Epithelial cell of esophagus (primary cell): ENCODE data around the gene C3orf49.

Experiments used
- DNase-seq: peaks from one replicate; pipeline ENCODE4 v3.0.0; 2010; ENCODE audit warnings: low read depth
- H3K4me3 ChIP-seq: 2 replicates; pipeline ENCODE4 v1.5.1; 2011; ENCODE audit warnings: mild to moderate bottlenecking, low read length, control low read depth
- TF ChIP-seq, protein P1 (sequence below): IDR thresholded peaks from 2 replicates; pipeline ENCODE4 v1.5.1; 2011; ENCODE audit warnings: low read depth, mild to moderate bottlenecking, low read length, control low read depth, inconsistent platforms; ENCODE audit not compliant: insufficient read depth; ENCODE audit errors: missing control alignments

The C3orf49 gene

GRCh38 chr3:63861306-63861705, 42.2 kb downstream of the C3orf49 start:
- no peak overlapping the region for H3K4me3 ChIP-seq
- DNase-seq, result no peak
- TF ChIP-seq, protein P1, sequence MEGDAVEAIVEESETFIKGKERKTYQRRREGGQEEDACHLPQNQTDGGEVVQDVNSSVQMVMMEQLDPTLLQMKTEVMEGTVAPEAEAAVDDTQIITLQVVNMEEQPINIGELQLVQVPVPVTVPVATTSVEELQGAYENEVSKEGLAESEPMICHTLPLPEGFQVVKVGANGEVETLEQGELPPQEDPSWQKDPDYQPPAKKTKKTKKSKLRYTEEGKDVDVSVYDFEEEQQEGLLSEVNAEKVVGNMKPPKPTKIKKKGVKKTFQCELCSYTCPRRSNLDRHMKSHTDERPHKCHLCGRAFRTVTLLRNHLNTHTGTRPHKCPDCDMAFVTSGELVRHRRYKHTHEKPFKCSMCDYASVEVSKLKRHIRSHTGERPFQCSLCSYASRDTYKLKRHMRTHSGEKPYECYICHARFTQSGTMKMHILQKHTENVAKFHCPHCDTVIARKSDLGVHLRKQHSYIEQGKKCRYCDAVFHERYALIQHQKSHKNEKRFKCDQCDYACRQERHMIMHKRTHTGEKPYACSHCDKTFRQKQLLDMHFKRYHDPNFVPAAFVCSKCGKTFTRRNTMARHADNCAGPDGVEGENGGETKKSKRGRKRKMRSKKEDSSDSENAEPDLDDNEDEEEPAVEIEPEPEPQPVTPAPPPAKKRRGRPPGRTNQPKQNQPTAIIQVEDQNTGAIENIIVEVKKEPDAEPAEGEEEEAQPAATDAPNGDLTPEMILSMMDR, result no peak

DNA sequence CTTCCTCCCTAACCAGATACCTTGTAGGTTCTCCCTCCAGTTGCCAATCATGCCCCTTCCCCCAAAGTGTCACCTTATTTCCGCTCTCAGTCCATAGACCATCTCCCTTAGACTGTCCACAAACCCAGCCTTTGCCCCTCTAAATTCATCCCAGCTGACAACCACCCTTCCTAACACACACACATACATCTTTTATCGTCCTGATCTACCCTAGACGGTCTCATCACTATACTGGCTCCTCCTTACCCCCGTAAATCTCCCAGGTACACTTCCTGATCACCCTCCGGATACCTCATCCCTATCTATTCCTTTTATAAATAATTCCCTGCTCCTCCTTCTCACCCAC, 43.7 kb downstream of the C3orf49 start:
- TF ChIP-seq, protein P1, result no peak
- peak; percentile 14 for DNase-seq
- H3K4me3 ChIP-seq, result peak overlapping the region; percentile 69

GRCh38 chr3:63863150-63864007, 44.3 kb downstream of the C3orf49 start, which contains the start of the genes ATXN7 and THOC7:
TSS of gene ATXN7 (plus strand) at chr3:63863867. CDS start at chr3:63912599, 48,732 bp downstream.
TSS of gene THOC7 (minus strand) at chr3:63863805. CDS start at chr3:63863790, 15 bp downstream.
- peak; percentile 74 for DNase-seq
- TF ChIP-seq, protein P1, result no peak
- H3K4me3 ChIP-seq, result peak within 1 kb of the TSS; percentile 70

- TF ChIP-seq, protein P1, result no peak
- peak overlapping the region; percentile 70 for H3K4me3 ChIP-seq
- peak; percentile 6 for DNase-seq
These were observed 45.2 kb downstream of the C3orf49 start for GRCh38 chr3:63864008-63864964.

DNA sequence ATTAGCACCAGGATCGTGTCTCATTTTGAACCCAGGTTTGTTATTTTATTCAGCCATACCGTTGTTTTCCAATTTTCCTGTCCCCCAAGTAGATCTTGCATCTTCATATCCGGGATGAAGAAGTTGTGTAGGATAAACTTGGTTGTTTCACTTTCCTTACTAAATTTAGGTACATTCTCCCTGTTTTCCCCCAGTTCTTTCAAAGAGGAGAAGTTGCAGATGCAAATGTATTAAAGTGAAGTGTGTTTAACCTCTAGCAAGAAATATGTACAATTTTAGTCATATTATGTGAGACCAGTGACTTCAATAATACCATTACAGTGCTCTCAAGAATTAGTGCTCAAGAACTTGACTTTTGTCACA, 45.8 kb downstream of the C3orf49 start:
- DNase-seq, result no peak
- peak overlapping the region; percentile 70 for H3K4me3 ChIP-seq
- TF ChIP-seq, protein P1, result no peak

- DNase-seq, result no peak
- TF ChIP-seq, protein P1, result no peak
- H3K4me3 ChIP-seq, result no peak overlapping the region
These were observed 48.1 kb downstream of the C3orf49 start for GRCh38 chr3:63867225-63867624.
